ENCODE measurements around the gene SUN2.

DNA sequence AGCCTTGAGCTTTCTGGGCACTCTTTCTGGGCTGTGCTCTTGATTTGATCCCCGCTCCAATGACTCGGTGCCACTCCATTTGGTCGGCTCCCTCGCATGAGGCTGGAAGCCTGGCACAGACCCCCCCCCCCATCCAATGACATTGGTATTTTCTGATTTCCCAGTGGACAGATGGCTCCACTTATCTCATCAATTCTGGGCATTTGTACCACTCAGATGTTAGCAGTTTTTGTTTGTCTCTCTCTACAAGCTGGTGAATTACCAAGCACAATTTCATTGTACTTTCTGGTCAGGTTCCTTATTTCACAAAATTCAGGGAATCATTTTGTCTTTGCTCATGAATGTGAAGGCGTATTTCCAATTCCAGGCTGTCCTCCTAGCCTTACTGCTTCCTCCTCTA lies 29.1 kb upstream of the SUN2 start:
- TF ChIP-seq, protein P1, sequence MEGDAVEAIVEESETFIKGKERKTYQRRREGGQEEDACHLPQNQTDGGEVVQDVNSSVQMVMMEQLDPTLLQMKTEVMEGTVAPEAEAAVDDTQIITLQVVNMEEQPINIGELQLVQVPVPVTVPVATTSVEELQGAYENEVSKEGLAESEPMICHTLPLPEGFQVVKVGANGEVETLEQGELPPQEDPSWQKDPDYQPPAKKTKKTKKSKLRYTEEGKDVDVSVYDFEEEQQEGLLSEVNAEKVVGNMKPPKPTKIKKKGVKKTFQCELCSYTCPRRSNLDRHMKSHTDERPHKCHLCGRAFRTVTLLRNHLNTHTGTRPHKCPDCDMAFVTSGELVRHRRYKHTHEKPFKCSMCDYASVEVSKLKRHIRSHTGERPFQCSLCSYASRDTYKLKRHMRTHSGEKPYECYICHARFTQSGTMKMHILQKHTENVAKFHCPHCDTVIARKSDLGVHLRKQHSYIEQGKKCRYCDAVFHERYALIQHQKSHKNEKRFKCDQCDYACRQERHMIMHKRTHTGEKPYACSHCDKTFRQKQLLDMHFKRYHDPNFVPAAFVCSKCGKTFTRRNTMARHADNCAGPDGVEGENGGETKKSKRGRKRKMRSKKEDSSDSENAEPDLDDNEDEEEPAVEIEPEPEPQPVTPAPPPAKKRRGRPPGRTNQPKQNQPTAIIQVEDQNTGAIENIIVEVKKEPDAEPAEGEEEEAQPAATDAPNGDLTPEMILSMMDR (IDR thresholded peaks at IDR 0.05), result no peak
- TF ChIP-seq POLR2A (IDR thresholded peaks at IDR 0.05), result no peak
- TF ChIP-seq EP300 (IDR thresholded peaks at IDR 0.05), result no peak
